ENCODE data around the gene FAM174C.

- TF ChIP-seq CTCF (IDR thresholded peaks at IDR 0.05) (no peak), POLR2A (IDR thresholded peaks at IDR 0.05) (no peak)
These were observed 20.1 kb downstream of the FAM174C start for GRCh38 chr19:1295169-1296012.
